HG03095 (cell line): ENCODE results near the gene SLC46A2.
A peak's percentile ranks its signal among the peaks of the same experiment; 100 is the strongest.

Experiments used
- ATAC-seq: cut with Tn5 transposase; IDR thresholded peaks from one replicate; pipeline ENCODE4 v1.9.1; 2021; ENCODE audit warnings: moderate library complexity; ENCODE audit not compliant: unreplicated experiment

SLC46A2 gene

DNA sequence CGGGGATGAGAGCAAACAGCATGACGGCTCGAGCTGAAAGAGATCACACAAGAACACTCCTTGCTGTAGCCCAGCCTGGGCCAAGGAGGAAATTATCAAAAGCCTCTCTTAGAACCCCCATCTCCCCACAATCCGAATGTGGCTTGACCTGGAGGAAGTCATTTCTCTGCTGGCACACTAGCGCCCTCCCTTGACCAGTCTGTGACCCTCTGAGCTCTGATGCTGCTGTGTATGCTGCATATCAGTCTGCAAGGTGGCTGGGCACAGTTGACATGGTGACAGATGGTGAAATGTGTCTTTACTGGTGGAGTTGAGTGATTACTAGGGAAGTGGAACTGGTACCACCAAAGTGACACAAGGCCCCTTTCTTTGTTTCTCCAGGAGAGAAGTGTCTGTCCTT is 3.3 kb downstream of the SLC46A2 start:
- no peak for ATAC-seq

DNA sequence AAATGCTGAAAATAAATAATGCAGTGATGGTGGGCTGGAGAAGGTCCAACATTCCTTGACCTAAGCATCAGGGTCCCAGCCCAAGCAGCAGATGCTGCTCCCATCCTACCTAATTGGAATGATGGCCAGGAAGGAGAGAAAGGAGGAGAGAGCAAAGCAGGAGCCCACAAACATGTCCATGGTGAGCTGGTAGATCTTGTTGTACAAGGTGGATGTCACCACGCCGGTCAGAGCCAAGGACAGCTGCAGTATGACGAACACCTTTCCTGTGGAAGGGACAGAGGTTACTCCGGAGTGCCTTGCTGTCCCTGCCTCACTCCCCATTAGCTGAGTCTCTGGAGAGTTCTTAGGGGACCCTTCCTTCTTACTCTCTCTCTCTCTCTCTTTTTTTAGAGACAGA is 4.3 kb downstream of the SLC46A2 start:
- ATAC-seq: no peak

GRCh38 chr9:112885324-112885723 is 5.4 kb downstream of the SLC46A2 start:
- ATAC-seq: no peak

DNA sequence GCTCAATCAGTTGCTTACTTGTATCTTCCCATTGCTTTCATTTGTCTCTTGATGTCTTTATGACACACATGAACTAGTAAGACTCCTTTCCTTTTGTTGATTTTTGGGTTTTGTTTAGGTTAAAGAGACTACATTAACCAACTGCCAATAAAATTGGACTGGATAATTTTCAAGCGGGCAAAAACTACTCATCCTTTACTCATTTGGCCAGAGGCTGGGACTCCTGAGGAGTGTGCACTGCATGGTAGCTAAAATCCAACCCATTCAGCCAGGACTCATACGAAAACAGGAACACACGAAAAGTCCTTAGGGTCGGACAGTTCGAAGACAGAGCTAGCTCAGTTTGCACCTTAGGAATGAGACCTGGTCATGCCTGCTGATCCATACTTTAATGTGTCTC is 6.0 kb downstream of the SLC46A2 start:
- ATAC-seq: no peak

- ATAC-seq: no peak
These were observed 6.6 kb downstream of the SLC46A2 start for GRCh38 chr9:112884101-112884500.

DNA sequence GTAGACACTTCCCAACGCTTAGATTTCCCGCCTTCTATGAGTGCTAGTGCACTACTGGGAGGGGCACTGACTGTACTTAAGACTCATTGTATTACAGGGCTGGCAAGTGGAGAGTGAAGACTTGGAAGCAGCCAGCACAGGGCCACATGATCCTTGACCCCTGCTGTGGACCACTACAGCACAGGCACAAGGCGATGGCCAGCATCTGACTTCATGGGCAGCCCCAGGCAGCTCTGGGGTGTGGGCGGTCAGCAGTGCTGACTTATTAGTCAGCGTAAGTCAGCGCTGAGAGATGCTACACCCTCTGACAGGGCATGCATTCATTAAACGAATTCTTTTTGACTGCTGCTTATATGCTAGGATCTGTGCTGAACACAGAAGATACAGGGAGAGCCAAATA is 9.3 kb downstream of the SLC46A2 start:
- no peak for ATAC-seq

GRCh38 chr9:112880650-112881049 is 10.0 kb downstream of the SLC46A2 start:
- no peak for ATAC-seq

DNA sequence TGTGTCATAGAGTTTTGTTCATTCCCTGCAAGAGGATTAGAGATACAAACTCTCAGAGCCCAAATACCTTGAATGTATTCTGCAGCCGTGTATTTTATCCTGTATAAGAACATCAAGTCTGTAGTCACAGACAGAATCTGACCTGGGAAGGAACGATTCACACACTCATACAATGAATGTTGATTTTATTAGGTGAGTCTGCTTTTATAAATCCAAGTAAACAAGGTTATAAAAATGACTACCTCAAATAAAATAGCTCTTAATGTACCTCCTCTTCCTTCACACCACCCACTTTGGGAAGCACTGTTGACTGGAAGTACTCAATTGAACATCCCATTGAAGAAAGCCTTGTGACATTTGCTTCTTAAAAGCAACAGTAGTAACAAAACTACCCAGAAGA is 11.9 kb downstream of the SLC46A2 start:
- no peak for ATAC-seq

DNA sequence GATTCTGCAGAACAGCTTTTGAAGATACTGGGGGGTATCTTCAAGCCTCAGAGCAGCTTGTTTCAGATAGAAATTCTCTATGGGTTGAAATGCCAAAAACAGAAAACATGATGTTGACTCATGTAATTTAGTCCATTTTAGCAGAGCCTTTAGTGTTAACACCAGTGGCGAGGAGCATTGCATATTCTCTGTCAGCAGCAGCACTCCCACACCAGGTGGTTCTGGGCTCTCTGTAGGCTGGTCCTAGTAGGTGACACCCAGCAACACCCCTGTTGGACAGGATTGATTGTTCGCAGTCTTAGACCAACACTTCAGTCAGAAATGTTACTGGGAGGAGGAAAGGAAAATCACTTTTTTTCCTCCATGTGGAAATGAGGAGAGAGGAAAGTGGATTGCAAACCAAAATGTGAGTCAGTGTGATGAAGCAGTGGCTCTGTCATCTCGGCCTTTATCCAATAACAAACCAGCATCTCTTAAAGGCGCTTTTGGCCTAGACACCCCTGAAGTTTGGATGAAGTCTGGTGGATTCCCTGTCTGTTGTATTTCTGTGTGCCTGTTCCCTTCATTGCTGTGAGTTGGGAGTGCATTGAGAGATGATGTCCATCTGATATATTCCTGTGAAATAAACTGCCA is 16.8 kb downstream of the SLC46A2 start:
- ATAC-seq: no peak

DNA sequence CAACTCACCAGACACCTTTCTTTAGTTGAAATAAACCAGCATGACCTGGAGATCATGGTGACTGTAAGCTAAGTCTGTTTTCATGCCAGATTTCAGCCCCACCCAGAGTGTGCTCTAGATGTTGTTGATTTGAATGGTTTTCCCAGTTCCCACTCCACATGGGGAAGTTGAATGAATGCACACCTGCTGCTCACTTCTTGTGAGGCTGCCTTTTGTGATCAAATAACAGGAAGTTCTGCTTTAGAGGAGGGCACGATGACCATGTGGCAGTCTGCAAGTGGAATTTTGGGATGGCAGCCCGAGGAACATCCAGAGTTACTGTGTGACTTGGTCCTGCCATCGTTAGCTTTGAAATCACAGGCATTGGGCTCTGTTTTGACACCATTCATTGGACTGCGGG is 18.7 kb downstream of the SLC46A2 start:
- ATAC-seq: no peak

GRCh38 chr9:112870556-112870955 is 20.1 kb downstream of the SLC46A2 start:
- ATAC-seq: no peak

DNA sequence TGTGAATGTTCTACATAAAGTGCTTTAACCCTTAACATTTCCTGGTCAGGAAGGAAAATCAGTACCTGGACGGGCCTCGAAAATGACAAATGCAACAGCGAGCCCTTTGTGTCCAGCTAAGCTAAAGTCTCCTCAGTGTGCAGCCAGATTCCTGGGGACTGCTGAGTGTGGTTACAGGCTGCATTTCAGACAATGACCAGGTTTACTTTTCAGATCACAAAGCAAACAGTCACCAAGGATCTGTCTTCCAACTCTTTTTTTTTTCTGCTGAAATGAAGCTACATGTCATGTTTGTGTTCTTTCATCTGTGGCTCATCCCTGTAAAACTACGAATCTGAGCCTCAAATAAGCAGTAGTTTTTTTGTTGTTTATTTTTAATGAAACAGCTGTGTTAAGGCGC is 20.8 kb downstream of the SLC46A2 start:
- no peak for ATAC-seq

DNA sequence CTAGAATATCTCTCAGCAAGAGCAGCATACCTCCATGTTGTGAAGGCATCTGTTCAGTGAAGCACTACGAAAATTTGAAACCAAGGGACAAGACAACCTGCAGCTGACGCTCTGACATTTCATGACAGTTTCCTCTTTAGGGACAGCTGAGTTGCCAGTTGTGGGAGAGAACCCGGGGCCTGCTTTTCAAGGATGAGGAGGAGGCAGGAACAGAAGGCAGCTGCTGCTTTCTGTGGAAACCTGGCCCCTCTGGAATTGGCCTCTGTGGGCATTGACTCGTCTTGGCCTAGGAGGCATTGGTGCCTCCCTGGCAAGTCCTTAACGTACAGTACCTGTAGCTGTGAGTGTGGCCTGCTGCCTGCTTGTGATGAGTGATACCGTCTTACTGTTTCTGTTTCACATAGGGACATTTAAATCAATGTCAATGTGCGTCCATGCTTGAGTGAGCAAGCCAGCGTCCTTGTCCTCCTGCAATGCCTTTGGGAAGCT is 21.6 kb downstream of the SLC46A2 start:
- no peak for ATAC-seq

GRCh38 chr9:112868461-112868860 is 22.2 kb downstream of the SLC46A2 start:
- no peak for ATAC-seq

GRCh38 chr9:112867275-112867991 is 23.2 kb downstream of the SLC46A2 start:
- ATAC-seq: no peak

- ATAC-seq: no peak
These were observed 23.9 kb downstream of the SLC46A2 start for GRCh38 chr9:112866662-112867274.

- no peak for ATAC-seq
These were observed 25.7 kb downstream of the SLC46A2 start for GRCh38 chr9:112864982-112865381.

- ATAC-seq: no peak
These were observed 26.3 kb downstream of the SLC46A2 start for GRCh38 chr9:112864403-112864802.

GRCh38 chr9:112863746-112864145 is 26.9 kb downstream of the SLC46A2 start:
- ATAC-seq: peak; percentile 51

- ATAC-seq: no peak
These were observed 27.5 kb downstream of the SLC46A2 start for GRCh38 chr9:112863214-112863613.

- no peak for ATAC-seq
These were observed 28.8 kb downstream of the SLC46A2 start for GRCh38 chr9:112861638-112862555.
